Glomerular visceral epithelial cell (primary cell): ENCODE results near the gene NKTR.

ENCODE experiments used
- DNase-seq: peaks from one replicate; pipeline ENCODE4 v3.0.0-alpha.2; 2016; ENCODE audit errors: extremely low spot score

Gene NKTR

DNA sequence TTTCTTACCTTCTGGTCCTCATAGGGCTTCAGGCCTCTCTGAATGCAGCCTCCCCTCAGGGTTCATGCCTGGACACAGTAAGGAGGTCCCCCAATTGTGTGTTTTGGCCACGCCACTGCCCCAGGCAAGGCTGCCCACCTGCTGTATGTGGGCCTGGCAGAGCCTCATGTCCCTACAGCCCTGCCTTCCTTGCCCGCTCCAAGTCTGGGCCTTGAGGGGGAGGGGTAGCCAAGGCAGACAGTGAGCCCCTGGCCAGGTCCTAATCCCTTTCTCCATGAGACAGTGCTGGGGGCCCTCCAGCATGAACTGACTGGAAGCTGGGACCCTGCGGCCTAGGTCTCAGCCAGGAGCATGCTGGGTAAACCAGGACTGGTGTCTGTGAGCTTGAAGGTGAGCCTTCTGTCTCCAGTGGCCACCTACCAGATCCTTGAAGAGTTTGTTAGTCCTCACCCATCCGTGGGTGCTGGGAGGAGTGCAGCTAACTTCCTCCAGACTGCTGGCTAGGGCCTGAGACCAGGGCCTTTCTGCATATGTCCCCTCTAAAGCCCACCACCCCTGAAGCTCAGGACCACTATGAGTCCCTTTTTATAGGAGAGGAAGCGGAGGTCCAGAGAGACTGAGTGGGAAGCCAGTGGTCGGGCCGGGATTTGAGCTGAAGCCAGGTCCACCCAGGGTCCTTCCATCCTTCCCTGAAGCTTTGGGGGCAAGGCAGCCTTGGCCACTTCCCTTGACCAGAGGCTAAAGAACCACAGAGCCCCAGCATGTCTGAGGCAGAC, 61.7 kb downstream of the NKTR start:
- DNase-seq = no peak

DNA sequence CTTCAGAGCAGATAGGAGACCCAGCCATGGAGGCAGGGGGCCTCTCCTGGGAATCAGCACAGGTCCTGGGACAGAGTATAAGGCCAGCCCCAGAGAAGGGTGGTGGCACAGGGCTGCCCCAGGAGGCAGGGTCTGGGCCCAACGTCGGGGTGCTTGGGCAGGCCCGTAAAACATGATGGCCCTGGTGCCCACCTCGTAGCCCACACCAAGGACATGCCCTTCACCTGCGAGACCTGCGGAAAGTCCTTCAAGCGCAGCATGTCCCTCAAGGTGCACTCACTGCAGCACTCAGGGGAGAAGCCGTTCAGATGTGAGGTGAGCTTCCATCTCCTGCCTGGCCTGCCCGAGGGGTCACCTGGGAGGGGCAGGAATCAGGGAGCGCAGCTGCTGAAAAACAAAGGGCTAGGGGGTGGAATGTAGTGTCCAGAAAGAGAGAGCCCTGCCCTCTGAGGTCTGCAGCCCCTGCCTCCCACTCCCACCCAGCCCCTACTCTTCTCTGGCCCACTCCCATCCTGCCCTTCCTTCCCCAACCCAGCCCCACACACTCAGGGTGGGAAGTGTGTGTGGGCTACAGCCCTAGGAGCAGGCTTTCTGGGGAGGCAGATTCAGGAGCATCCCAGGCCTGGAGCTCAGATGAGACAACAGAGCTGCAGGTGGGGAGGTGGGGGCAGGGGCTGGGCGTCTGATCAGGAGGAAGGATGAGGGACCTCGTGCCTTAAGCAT, 62.5 kb downstream of the NKTR start:
- DNase-seq = no peak

DNA sequence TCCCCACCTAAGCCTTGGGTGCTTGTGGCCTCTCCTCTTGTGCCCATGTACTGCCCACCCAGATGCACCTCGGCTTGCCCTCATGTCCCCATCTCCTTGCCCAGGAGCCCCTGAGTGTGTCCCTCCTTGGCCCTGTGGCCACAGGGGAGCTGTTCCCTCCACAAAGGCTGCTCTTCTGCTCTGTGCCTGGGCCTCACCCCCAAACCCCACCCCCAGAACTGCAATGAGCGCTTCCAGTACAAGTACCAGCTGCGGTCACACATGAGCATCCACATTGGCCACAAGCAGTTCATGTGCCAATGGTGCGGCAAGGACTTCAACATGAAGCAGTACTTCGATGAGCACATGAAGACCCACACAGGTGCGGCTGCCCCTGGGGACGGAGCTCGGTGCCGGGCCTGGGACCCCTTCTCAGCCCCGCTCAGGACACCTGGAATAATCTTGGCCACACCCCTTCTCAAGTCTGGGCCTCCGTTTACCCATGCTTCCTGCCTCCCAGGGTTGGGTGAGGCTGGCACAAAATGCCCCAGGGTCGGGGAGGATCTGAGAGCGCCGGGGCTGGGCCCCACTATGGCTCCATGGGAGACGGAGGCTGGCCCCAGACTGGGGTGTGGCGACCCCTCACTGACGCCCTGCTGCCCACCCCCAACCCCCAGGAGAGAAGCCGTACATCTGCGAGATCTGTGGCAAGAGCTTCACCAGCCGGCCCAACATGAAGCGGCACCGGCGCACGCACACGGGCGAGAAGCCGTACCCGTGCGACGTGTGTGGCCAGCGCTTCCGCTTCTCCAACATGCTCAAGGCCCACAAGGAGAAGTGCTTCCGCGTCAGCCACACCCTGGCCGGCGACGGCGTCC, 63.3 kb downstream of the NKTR start:
- no peak for DNase-seq

DNA sequence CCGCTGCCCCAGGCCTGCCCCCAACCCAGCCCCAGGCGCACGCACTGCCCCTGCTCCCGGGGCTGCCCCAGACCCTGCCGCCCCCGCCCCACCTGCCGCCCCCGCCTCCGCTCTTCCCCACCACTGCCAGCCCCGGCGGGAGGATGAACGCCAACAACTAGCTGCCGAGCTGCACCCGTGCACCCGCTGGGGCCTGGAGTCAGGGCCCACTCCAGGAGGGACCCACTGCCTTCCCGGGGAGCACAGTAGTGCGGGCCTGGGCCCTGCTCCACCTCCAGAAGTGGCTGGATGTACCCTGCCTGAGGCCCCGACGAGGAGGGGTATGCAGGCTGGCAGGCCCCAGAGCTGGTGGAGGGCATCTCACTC, 63.9 kb downstream of the NKTR start:
- DNase-seq = no peak

DNA sequence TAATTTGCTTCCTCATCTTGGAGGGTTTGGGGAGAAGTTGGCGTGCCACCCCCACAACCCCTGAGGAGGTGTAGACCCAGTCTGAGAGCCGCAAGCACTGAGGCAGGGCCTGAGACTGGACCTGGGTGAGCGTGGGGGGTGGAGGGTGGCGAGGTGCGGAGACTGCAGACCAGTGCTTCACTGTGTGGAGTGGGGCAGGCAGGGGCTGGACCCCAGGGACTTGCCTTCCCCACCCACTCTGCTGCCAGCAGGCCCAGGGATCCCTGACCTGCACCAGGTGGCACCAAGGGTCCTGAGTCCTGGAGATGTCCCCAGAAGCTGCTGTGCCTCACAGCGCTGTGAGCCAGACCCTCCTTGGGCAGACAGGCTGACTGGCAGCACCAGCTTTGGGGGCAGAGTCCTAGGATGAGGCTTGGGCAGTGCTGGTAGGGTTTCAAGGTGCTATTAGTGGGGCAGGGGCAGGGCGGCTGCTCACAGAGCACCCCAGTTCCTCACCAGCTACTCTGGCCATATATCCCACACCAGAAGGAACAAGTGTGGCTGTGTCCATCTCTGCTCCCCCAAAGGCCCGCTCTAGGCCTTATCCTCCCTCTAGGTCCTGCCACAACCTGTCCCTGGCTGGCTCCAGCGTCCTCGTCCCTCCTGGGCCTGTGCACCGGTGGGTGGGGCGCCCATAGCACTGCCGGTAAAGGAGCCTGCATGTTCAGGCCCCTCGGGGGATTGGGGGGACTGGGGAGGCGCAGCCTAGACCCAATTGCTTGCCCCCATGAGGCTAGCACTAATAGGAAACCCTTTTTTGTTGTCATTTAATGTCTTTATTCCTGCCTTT, 64.8 kb downstream of the NKTR start:
- DNase-seq = no peak

DNA sequence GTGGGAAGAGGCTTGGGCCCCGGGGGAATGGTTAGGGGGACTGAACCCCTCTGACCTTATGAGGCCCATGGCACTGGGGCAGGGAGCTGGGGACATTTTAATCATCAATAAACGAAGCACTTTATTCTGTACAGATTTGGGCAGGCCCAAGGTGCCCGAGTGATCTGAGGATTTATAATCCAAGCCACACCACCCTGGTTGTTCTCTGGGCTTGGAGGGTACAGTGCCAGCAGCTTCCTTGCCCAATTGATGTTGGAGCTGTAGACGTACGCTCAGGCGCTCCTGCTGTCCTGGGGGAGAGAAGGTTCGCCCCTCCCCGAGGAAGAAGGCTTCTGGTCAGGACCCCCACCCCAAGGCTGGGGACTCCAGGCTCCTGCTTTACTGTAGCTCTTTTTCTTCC, 65.5 kb downstream of the NKTR start:
- no peak for DNase-seq

DNA sequence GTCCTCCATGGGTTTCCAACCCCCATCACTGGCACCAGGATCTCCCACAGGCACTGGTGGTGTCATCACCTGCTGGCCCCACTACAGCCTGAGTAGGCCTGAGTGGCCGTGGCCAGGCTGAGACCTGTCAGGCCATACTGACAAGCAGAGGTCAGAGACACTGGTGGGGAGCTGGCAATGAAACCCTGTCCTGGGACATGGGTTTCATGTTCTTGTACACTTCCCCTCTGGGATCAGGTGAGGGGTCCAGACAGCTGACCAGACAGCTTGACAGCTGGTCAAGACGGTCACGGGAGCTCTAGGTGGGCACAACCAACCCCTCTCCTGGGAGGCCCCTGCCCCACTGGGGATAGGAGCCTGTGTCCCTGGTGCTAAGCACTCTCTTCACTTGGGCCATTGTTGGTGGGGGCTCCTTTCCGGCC, 66.1 kb downstream of the NKTR start:
- DNase-seq = no peak

DNA sequence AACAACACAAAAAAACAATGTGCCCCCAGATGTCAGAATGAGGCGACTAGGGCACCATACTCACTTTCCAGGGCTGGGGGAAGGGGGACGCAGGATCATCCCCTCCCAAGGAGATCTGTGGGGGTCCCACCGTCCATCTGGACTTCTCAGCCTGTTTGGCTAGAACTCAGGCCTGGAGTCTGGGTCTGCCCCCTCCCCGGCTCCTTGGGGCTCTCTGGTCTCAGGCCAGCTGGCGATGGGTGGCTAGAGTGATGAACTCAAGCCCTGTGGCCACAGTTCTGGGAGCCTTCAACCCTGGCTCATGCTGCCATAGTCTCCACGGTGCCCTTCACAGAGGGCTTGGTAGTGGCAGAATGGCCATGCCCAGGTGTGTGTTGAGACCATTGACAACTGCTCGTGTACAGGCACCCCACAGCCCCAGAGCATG, 66.6 kb downstream of the NKTR start:
- no peak for DNase-seq

DNA sequence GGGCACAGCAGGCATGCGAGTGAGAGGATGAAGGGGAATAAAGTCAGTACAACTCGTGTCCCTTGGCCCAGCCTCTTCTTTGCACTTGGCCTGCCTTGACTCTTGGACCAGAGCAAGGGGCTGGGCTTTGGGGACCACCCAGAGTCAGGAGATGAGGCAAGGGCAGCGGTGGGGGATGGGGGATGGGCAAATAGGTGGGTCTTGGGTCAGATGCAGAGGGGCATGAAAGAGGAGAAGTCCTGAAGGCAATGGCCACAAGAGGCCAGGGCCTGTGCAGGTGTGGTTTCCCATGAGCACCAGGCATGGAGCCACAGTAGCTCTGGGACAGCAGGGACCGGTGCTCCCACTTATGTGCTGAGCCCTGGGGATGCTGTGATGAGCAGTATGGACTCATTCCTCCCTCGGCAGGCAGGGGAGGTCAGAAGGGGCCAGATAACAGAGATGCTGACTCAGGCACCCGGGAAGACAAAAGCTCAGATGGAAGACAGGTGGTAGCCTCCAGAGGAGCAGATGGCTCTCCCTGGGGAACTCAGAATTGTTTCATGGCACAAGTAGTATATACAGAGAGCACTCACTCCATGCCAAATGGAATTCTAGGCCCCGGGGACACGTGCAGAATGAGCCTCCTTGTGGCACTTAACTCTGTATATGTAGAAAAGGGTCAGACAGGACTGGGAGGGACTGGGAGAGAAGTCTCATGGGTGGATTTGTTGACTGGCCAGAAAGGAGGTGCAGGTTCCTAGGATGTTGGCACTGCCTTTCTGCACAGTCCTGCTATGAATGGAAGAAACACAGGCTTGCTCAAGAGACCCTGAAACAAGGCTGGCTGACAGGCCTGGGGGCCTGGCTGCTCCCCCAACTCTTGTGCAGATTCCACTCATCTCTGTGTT, 67.3 kb downstream of the NKTR start:
- DNase-seq = no peak

DNA sequence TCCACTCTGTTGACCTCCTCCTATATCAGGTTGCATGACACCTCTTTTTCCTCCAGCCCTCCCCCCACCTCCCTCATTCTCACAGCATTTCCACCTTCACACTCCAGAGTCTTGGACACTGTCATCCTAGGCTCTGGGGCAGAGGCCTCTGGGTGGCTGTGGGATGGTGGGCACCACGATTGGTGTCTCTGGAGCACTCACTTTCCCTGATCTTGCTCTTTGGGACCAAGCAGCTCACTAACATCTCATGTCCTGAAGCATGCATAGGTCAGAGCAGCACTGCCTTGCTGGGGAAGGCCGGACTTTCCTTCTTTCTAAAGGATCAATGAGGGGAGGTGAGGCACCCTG, 67.9 kb downstream of the NKTR start:
- DNase-seq = no peak

DNA sequence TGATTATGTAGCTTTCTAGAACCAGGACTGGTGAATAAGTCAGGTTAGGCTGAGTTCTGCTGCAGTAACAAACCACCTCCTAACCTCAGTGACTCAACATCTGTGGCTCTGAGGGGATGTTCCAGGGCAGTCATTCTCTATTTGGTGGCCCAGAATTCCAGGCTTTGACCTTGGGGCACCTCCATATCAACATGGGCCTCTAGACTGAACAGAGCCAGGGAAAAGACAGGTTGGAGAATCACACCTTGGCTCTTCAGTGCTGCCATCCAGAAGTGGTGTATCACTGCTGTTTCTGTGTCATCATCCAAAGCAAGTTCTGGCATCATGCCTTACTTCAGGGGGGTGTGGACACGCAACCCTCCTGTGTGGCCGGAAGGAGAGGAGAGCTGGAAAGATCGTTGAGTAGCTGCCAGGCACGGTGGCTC, 68.3 kb downstream of the NKTR start:
- DNase-seq = no peak

DNA sequence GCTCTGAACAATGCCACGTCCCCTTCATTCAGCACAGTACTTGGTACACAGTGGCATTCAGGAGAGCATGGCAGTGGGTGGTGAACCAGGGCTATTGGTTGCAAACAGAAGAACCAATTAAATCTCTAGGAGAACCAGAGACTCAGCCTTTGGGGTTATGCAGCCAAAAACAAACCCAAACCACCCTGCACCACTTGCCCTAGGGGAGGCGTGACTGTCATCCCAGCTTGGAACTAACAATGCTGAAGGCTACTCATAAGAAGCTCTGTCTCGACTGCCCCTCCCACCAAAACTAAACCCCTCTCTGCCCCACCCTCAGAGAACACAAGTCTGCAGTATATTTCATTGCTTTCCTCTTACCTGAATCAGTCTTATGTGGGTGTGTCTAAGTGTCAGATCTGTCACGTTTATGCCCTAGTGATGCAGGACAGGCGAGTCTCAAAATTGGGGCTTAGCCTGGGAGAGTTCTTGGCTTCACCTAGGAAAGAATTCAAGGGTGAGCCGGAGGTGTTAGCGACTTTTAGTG, 69.6 kb downstream of the NKTR start:
- DNase-seq = no peak

DNA sequence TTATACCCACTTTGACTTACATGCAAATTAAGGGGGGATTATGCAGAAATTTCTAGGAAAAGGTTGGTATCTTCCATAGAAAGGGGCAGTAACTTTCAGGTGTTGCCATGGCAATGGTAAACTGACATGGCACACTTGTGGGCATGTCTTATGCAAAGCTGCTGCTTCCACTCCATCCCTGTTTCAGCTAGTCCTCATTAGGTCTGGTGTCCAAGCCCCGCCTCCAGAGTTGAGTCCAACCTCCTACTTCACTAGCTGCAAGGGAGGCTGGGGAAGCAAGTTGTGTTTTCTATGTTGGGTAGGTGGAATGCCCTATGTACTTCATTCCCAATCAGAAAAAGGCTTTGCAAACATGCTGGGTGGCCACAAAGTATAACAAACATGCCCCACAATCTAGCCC, 70.2 kb downstream of the NKTR start:
- no peak for DNase-seq

DNA sequence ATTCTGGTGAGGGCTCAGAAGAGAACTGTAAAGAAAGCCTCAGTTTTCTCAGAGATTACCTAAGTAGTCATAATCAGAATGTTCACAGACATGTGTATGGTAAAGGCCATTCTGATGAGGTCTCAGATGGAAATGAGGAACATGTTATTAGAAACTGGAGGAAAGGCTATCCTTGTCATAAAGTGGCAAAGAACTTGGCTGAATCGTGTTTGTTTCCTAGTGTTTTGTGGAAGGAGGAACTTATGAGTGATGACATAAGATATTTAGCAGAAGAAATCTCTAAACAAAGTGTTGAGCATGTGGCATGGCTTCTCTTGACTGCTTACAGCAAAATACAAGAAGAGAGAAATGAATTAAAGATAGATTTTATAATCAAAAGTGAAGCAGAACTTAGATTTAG, 72.0 kb downstream of the NKTR start:
- DNase-seq = no peak

DNA sequence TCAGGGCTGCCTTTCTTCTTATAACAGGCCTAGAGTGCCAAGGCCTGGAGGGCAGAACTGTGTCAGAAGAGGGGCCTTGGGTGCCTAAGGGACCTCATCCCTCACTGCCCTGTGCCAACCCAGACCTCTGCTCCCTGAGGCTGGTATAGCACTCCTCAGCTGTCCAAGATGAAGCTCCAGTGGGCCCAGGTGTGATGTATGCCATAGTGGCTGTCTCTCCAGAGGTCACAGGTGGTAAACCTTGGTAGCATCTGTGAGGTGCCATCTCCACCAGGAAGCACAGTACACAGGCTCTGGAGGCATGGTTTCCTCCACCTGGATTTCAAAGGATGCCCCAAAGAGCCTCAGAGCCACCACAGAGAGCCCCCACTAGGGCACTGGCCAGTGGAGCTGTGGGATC, 72.6 kb downstream of the NKTR start:
- DNase-seq = no peak

DNA sequence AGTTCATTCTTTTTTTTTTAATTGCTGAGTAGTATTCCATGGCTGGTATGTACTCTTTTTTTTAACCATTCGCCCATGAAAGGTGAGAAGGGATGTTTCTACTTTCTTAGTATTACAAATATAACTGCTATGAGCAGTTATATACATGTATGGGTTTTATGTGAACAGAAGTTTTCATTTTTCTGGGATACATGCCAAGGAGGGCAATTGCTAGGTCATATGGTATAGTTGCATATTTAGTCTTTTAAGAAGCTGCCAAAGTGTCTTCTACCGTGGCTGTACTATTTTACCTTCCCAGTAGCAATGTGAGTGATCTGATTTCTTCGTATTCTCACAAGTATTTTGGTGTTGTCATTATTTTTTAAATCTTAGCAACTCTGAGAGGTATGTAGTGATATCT, 73.7 kb downstream of the NKTR start:
- no peak for DNase-seq

DNA sequence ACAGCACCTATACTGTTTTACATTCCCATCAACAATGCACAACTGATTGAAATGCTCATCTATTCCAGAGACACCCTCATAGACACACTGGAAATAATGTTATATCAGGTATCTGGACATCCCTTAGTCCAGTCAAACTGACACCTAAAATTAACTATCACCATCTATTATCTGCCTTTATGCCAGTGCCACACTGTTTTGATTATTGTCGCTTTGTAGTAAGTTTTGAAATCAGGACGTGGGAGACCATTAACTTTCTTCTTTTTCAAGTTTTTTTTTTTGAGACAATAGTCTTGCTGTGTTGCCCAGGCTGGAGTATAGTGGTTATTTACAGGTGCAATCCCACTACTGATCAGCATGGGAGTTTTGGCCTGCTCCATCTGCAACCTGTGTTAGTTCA, 75.4 kb downstream of the NKTR start:
- no peak for DNase-seq

DNA sequence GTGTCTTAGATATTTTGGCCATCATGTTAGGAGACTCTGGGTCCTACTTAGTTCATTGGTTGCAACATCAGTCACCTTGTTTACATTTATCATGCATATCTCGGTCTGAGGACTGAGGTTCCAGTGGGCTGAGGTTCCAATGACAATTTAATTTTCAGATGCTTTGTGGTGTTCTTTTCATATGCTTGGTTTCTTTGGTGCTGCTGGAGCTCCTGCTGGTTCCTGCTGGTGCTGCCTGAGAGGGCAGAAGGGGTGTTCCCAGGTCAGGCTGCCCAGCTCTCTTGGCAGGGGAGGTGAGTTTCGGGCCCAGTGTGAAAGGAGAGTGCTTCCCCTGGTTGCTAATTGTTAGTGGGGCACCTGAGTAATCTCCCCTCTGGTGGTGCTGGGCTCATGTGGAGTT, 78.0 kb downstream of the NKTR start:
- DNase-seq = no peak

DNA sequence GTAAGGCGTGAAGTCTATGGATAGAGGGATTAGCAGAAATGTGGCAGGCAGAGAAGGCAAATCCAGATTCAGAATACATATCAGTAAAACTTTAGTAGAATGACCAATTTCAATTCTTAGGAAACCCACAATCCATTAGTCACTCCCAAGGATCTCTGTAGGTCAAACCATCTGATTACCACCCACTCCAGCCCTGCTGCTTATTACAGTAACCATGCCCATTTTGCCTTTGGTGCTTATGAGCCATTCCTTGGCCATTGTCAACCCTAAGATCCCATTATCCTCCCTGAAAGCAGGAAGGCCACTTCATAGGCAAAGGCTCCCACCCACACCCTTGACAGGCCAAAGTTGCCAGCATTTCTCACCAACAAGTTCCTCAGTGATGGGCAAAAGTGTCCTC, 79.8 kb downstream of the NKTR start:
- DNase-seq = no peak

DNA sequence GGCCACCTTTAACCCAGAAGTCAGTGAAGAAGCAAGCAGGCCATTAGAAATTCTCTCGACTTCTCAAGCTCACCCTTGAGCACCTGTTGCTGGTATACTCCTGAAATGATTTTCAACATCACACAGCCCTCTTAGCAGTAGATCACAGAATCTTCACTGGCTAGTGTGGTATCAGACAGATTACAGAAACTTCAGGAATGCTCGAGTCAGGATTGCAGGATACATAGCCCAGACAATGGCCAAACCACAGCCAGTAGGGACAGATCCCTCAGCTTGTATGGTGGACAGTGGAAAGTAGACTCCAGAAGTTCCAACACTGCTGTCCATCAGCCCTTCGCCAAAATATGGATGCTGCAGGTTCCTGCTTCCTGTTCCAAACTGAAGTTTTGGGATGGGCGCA, 80.3 kb downstream of the NKTR start:
- no peak for DNase-seq
